HepG2 (cell line): Measurements from ENCODE around the gene TAF12. TPM values are rescaled to one million over a fixed set of nuclear protein-coding genes. Genes with fewer than 3 reads are reported as not detected.

Source experiments
- CHD2 ChIP-seq: IDR thresholded peaks from 2 replicates; pipeline ENCODE4 v1.6.1; 2011; ENCODE audit warnings: low read depth, low read length, improper control_type of control experiment
- KDM2A ChIP-seq: sonication (generic); formaldehyde crosslinking; IDR thresholded peaks from 2 replicates; pipeline ENCODE4 v1.4.0; 2020; ENCODE audit warnings: low read depth, missing genetic modification reagents, borderline replicate concordance
- NRL ChIP-seq: sonication (generic); formaldehyde crosslinking; IDR thresholded peaks from 2 replicates; pipeline ENCODE4 v1.5.0; 2020; ENCODE audit warnings: missing genetic modification reagents, mild to moderate bottlenecking, moderate library complexity, borderline replicate concordance
- TFE3 ChIP-seq: IDR thresholded peaks from 2 replicates; pipeline ENCODE4 v1.6.1; 2016
- ZNF263 ChIP-seq: sonication (generic); formaldehyde crosslinking; IDR thresholded peaks from 2 replicates; pipeline ENCODE4 v1.4.0; 2020; ENCODE audit warnings: missing genetic modification reagents
- ZNF362 ChIP-seq: sonication (generic); formaldehyde crosslinking; IDR thresholded peaks from 2 replicates; pipeline ENCODE4 v1.4.0; 2020; ENCODE audit warnings: missing genetic modification reagents, mild to moderate bottlenecking, borderline replicate concordance
- ZNF407 ChIP-seq: sonication (generic); formaldehyde crosslinking; IDR thresholded peaks from one replicate; pipeline ENCODE4 v1.5.1; 2020; ENCODE audit warnings: mild to moderate bottlenecking, missing genetic modification reagents; ENCODE audit errors: not compliant biosample characterization
- polyA plus RNA-seq, 8 experiments: library from polyadenylated mRNA; depleted of rRNA in 3 of 8; stranded (reverse) in 7 of 8; unstranded in 1 of 8; fragments of >200 nt; fragmentation: Illumina TruSeq in 4 of 8; extraction: Trizol in 4 of 8; gene quantifications; 2 replicates each; pipeline versions ENCODE4 v1.2.1 to v1.2.3, GENCODE V29; 2011 to 2016; ENCODE audit warnings: low read depth in 4 of 8, missing spikeins in 1 of 8, mixed read lengths in 1 of 8; ENCODE audit not compliant: insufficient read depth in 1 of 8
- total RNA-seq, 5 experiments: library from RNA; depleted of rRNA; stranded (reverse); fragments of >200 nt; fragmentation: Illumina TruSeq; extraction: Trizol; gene quantifications; 2 replicates each; pipeline ENCODE4 v1.2.3, GENCODE V29; 2016; ENCODE audit warnings: low read depth in 1 of 5
- TF ChIP-seq, protein P1 (sequence below): sonication (generic); formaldehyde crosslinking; IDR thresholded peaks from 2 replicates; pipeline ENCODE4 v1.5.0; 2020; ENCODE audit warnings: mild to moderate bottlenecking, missing genetic modification reagents
- TF ChIP-seq, protein P2 (sequence below): sonication (generic); formaldehyde crosslinking; IDR thresholded peaks from 2 replicates; pipeline ENCODE4 v1.5.1; 2020; ENCODE audit warnings: missing genetic modification reagents, mild to moderate bottlenecking, borderline replicate concordance

Gene TAF12
- total and polyA plus RNA-seq, 2 of the 13 experiments (the other 11 are each of a cell fraction or from before 2014, with no cell fraction given): 16.3 to 17.1 TPM

DNA sequence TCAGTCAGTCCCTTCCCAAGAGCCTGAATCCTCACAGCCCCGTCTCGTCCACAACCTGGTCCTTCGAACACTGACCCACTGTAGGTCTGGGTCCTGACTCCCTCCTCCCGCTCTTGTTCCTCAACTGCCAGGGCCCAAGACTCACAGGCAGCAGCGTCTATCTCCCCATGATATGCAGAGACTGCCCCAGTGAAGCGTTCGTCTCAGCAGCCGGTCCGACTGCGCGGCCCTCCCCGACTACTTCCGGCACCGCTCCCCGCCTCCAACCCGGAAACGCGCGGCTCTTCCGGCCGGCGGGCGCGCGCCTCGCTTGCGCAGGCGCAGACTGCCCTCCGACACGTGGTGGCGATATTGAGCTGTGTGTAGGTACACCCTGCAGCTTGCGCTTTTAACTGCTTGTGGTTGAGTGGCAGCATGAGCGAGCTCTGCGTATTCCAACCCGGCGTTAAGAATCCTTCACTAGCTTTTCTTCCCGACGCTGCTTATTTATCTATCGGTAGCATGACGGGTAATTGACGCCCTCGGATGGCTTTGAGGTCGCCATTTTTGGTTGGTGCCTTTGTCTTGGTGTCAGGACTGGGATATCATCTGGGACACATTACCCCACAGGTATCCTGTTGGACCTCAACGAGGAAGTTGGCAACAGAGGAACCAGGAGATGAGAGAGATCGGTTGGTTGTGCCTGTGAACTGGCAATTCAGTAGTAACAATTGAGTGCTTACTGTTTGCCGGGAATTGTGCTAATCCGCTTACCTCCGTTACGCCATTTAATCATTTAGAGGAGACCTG lies at the start of gene TAF12 (continued):
- TF ChIP-seq, protein P1, sequence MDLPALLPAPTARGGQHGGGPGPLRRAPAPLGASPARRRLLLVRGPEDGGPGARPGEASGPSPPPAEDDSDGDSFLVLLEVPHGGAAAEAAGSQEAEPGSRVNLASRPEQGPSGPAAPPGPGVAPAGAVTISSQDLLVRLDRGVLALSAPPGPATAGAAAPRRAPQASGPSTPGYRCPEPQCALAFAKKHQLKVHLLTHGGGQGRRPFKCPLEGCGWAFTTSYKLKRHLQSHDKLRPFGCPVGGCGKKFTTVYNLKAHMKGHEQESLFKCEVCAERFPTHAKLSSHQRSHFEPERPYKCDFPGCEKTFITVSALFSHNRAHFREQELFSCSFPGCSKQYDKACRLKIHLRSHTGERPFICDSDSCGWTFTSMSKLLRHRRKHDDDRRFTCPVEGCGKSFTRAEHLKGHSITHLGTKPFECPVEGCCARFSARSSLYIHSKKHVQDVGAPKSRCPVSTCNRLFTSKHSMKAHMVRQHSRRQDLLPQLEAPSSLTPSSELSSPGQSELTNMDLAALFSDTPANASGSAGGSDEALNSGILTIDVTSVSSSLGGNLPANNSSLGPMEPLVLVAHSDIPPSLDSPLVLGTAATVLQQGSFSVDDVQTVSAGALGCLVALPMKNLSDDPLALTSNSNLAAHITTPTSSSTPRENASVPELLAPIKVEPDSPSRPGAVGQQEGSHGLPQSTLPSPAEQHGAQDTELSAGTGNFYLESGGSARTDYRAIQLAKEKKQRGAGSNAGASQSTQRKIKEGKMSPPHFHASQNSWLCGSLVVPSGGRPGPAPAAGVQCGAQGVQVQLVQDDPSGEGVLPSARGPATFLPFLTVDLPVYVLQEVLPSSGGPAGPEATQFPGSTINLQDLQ (CRISPR knock-in tag): peak; percentile 93
- TF ChIP-seq, protein P2, sequence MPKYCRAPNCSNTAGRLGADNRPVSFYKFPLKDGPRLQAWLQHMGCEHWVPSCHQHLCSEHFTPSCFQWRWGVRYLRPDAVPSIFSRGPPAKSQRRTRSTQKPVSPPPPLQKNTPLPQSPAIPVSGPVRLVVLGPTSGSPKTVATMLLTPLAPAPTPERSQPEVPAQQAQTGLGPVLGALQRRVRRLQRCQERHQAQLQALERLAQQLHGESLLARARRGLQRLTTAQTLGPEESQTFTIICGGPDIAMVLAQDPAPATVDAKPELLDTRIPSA (CRISPR knock-in tag): peak; percentile 77; the same call in 1 of the 2 replicates
- TF ChIP-seq TFE3 (CRISPR knock-in tag): peak; percentile 69
- peak; percentile 92 for TF ChIP-seq KDM2A (CRISPR knock-in tag)
- peak; percentile 44; the same call in 1 of the 2 replicates for TF ChIP-seq ZNF362
- 0 out of 2 replicates have a peak, but pooled peaks have one; percentile 40 for TF ChIP-seq CHD2
- TF ChIP-seq ZNF407 (CRISPR knock-in tag): peak; percentile 87
- TF ChIP-seq ZNF263 (CRISPR knock-in tag): 0 out of 2 replicates have a peak, but pooled peaks have one; percentile 26
- peak; percentile 91 for TF ChIP-seq NRL (CRISPR knock-in tag)
